SHP77 (cell line): ENCODE data around the gene SYTL1.

Source experiments
- DNase-seq, 2 experiments: peaks; one replicate each; lab custom pipeline; 2025; lab: John Stamatoyannopoulos, UW

SYTL1 gene

GRCh38 chr1:27363766-27364695 lies 22.2 kb downstream of the SYTL1 start:
- no peak for DNase-seq

DNA sequence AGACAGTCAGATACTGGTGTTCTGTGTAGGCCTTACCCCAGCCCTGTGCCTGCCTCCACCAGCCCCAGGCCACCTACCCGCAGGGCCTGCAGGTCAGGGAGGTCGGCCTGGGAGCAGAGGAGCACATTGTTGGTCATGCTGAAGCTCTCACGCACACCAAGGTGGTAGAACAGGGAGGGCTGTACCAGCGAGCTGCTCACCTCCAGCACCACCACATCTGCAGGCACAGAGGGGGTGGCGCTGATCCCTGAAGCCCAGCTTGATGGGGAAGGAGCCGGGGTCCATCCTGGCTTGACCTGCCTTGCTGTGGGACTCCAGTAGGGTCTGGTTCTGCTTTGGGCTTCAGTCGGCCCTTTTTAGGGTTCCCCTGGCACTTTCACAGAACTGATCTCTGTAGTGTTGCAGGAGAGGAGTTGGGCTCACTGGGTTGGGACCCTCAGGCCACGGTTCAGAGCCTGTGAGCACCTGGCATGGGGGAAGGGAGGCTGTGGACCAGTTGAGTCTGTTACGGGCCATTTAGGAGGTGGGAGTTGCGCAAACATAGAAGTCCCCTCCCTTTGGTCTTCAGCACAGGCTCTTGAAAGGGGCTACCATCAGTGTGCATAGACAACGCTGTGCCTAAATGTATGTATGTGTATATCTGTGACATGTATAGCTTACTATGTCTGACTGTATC lies 23.0 kb downstream of the SYTL1 start:
- DNase-seq = no peak

- DNase-seq = peak; percentile 72 to 74
These were observed 23.7 kb downstream of the SYTL1 start for GRCh38 chr1:27365372-27366112.

- peak; percentile 64 to 65 for DNase-seq
These were observed 24.2 kb downstream of the SYTL1 start for GRCh38 chr1:27366113-27366410.

DNA sequence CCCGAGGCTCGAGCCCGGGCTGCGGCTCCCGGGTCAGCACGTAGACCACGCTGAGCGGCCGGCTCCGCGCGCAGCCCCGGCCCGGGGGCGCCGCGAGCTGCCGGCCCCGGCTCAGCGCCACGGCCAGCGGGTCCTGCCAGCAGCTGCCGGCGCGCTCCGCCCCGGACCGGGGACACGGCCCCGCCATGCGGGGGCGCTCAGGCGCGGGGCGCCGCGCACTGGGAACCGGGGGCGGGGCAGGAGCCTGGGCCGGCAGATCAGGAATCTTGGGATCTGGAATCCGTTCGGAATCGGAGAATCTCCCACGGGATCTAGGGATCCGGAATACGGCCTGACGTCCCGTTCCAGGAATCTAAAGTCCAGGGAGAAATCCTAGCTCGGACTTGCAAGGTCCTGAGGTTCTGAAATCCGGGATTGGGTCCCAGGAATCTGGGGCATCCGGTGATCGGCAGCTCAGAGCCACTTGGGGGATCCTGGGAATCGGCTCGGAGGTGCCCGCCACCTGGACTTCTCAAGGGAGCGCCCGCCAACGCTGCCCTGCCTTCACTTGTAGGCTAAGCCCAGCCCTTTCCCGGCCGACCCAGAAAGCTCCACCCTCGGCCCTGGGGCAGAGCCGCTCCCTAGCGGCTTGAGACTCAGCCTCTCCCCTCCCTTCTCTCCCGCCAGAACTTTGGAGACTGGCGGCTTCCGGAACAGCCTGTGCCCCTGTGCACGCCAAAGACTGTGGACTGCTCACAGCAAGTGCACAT lies 24.8 kb downstream of the SYTL1 start, which contains the start of gene MAP3K6:
Gene MAP3K6, minus strand, starts transcription at position 551 of the 749 bp plus-strand sequence. Its CDS starts 364 bp downstream, at position 187.
- DNase-seq = peak; percentile 41 to 65

DNA sequence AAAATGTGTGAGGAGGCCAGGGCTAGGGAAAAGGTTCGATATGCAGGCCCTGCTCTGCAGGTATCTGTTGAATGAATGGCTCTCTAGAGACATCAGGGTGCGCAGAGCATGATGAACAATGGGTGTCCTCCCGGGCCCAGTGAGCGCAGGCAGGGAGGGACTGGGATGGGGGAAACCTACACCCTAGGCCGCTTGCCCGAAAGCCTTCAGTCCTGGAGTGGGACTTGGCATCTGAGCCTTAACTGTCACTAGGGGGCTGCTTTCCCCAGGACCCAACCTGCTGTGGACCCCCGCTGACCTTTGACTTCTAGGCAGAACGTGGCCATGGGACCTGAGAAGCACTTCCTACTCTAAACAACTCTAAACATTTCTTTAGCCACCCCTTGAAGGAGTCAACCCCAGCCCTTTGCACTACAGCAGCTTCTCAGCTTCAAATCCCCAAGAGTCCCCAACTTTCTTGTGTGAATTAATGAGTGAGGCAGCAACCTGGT lies 25.4 kb downstream of the SYTL1 start:
- DNase-seq = no peak

- DNase-seq = no peak
These were observed 27.2 kb downstream of the SYTL1 start for GRCh38 chr1:27368869-27369582.

GRCh38 chr1:27372022-27372807 lies 30.4 kb downstream of the SYTL1 start:
- no peak for DNase-seq

DNA sequence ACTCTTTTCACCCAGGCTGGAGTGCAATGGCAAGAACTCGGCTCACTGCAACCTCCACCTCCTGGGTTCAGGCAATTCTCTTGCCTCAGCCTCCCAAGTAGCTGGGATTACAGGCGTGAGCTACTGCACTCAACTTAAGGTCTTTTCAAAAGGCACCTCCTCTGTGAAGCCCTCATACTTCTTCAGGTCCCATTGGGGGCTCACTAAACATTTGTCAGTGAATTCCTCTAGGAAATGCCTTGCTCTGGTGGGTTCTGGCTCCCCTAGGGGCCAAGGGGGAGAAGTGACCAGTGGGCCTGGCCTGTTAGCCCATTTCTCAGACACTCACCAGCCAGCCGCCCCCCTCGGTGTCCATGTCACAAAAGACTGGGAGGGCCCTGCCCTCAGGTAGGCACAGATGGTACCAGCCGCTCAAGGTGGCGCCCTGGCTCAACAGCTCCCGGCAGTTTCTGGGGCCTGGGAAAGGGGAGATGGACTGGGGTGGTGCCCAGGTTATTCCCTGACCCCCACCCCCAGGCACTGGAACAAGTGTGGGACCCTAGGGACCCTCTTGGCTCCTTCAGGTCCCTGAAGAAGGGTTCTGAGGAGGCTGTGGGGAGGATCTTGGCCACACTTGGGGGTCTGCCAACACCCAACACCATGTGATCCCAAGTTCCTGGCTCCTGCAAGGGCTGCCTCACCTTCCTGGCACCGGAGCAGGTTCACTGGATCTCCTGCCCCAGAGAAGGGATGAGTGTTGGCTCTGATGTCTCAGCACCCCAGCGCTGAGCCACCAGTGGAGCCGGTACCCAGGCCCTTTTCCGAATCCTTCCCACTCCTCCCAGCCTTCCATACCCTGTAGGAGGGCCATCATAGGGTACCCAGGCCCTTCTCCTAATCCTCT lies 31.2 kb downstream of the SYTL1 start:
- no peak for DNase-seq

- DNase-seq = no peak
These were observed 32.7 kb downstream of the SYTL1 start, which contains the start of gene FCN3 for GRCh38 chr1:27374362-27375086. TSS of gene FCN3 (minus strand) at chr1:27374824. CDS start at chr1:27374818, 6 bp downstream.

DNA sequence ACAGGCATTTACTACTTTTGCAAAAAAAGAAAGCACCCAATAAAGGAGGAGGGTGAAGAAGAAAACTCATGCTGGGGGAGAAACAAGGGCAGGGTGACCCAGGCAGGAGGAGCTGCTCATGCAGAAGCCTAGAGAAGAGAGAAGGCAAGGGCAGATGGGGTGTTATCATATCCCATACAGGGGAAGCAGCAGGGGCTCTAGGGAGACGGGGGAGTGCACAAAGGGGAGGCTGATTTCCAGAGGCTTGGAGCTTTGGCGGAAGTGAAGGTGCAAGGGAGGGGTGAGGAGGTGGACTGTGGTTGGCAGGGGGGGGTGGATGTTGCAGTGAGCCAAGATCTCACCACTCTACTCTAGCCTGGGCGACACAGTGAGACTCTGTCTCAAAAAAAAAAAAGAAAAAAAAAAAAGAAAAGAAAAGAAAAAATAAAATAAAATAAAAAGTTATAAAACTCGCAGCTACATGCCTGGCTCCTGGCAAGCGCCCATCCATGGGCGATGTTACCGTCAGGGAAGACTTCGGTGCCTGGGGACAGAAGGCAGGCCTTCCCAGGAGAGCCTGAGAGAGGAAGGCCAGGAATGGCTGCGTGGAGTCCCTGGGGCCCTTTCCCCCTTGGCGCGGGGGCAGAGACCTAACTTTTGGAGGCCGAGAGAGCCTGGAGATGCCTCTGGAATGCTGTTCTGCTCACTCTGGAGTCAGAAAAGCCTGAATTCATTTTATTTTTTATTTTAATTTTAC lies 36.1 kb downstream of the SYTL1 start:
- no peak for DNase-seq

- DNase-seq = no peak
These were observed 37.8 kb downstream of the SYTL1 start for GRCh38 chr1:27379564-27380122.

DNA sequence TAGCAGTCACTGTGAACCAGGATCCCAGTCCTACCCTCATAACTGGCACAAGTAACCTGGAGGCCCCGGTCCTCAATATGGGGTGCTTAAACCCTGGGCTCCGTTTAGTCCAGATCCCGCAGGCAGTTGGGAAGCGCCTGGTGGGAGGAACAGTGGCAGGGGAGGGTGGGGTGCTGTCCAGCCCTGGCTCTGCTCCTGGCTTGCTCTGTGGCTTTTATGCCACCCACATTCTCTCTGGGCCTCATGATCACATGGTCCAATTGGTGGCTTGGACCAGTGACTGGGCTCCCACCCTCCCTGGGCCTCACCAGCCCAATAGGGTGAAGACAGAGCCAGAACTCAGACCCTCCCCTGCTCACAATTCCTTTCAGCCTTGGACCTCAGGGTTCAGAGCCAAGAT lies 38.4 kb downstream of the SYTL1 start:
- DNase-seq = no peak

DNA sequence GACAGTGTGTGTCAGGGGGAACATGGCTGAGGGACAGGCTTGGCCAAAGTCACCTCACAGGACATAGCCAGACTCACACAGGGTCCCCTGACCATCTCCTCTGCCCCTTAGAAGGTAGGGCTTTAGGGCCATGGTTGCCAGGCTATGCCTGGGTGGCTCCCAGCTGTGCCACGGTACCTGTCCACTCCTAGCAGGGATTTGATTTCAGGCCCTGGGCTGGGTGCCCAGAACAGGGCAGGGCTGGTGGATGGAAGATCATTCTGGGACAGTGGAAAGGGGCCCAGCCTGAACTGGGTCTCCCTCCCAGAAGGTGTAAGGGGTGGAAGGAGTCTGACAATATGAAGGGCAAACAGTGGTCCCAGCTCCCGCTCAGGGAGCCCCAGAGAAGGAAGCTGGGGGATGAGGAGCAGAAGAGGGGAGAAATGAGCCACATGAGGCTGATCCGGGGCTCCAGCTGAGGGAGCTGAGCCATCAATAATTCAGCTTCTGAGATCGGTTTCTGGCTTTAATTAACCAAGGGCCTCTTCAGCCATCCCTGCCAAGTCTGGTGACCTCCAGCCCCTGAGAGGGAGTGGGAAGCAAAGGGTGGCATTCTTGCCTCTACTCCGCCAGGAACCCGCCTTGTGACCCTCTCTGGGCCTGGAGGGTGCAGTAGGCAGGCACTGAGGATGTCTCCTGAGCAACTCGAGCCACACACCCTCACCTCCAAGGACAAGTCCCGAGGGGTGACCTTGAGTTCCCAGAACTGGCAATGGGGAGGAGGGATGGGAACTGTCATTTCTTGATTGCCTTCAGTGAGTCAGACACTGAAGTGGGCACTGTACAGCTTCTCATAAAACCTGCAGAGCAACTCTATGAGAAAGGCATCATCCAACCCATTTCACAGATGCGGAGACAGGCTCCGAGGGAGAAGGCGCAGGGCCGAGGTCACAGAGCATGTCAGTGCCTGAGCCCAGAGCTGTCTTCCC lies 39.2 kb downstream of the SYTL1 start:
- DNase-seq = no peak

DNA sequence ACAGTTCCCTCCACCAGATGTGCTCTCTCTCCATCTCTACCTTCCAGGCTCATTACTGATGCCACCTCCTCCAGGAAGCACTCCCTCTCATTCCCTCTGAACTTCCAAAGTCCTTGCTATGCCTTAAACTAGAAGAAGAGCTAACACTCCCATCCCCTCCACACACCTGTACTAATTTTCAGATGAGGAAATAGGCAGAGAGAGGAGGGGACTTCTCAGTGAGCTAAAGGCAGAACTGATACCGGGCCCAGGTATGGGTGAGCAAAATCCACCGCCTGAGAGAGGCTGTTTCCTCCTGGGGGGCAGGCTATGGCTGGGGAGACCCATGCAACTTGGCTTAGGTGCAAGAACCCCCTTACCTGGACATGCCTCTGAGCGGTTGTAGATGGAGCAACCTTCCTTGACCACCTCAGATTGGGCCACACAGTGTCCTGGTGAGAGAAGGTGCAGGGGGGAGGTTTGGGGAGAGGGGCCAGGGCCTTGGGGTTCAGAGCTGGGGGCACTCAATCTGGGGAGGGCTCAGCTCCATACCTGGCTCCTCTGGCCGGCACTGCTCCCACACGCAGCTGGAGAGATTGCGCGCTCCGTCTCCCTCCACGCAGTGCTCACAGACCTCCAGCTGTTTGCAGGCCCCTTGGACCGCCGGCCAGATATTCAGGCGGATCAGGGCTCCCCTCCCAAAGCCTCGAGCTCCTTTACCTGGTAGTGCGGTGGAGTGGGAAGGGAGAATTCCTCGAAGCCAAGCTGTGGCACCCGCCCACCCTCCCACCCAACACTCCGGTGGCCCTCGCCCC lies 40.3 kb downstream of the SYTL1 start:
- DNase-seq = no peak
